RCC 7860 (cell line): ENCODE results near the gene TSPAN19.
A peak's percentile ranks its signal among the peaks of the same experiment; 100 is the strongest.
"Not testable (repeated sequence)": the region's sequence is repeated elsewhere in the genome, so short reads cannot be mapped to it uniquely, and the experiment has no call there.

Experiments
- DNase-seq: peaks from one replicate; pipeline ENCODE4 v3.0.0-alpha.2; 2015; ENCODE audit warnings: low spot score
- FAIRE-seq: peaks from 2 replicates; lab custom pipeline; 2012; peaks lifted over from hg19 to GRCh38; lab: Jason Lieb, UNC

TSPAN19 gene

GRCh38 chr12:85036234-85036707, at the start of gene TSPAN19, which contains the start of gene LRRIQ1:
TSS of gene TSPAN19 (minus strand) at chr12:85036277. CDS start at chr12:85029946, 6,331 bp downstream.
TSS of gene LRRIQ1 (plus strand) at chr12:85036351. CDS start at chr12:85038177, 1,826 bp downstream.
- peak; percentile 77 for DNase-seq
- no peak for FAIRE-seq

- DNase-seq: no peak
- FAIRE-seq: no peak
Measured at GRCh38 chr12:85085066-85085465, 49.0 kb upstream of the TSPAN19 start.

DNA sequence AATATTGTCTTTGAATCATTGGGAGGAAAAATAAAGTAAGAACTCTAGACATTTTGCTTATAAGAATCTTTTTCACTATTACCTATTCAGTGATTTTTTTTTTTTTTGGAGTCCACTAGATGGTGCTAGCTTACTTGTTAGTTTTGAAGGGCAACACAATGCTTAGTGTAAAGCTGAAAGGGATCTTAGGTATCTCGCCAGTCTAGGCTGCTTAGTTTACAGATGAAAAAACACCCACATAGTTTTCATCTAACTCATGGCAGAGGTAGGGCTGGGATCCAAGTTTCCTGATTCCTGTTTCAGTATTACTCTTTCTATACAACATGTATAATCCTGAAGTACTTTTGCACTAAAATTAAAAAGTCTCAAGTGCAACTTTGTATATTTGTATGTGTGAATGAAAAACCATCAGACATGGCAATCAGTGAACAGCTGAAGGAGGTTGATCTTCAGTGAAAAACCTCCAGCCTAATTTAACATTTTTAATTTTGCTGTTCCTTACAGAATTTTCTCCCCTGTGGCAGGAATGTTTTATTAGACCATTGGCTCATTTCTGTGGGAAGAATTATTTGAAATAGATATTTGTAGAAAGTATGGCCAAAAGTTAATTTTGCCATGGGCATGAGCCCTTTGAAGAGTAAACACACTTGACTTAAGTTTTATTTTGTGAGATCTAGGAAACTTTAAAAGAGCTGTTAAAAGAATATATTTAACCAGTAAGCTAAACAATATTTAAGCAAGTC, 40.8 kb upstream of the TSPAN19 start:
- FAIRE-seq: peak; percentile 79
- peak; percentile 59 for DNase-seq

GRCh38 chr12:85072826-85073225, 36.7 kb upstream of the TSPAN19 start:
- no peak for DNase-seq
- no peak for FAIRE-seq

GRCh38 chr12:85065837-85066482, 29.9 kb upstream of the TSPAN19 start:
- DNase-seq (no peak), FAIRE-seq (no peak)

DNA sequence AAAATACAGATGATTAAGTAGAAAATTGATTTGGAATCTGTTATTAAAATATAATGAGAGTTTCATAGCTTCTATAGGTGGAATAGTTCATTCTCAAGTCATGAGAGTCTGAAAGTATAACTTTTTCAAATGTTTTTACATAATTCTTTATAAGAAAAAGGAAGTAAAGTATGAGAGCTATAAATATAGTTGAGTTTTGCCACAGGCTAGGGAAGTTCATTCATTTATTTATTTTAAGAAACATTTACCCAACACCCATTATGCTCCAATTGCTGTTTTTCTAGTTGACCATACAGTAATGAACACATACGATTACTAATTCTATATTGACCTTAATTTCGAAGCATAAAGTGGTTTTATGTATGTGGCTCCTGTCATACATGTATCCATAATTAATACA, 24.8 kb upstream of the TSPAN19 start:
- DNase-seq: no peak
- FAIRE-seq: no peak

DNA sequence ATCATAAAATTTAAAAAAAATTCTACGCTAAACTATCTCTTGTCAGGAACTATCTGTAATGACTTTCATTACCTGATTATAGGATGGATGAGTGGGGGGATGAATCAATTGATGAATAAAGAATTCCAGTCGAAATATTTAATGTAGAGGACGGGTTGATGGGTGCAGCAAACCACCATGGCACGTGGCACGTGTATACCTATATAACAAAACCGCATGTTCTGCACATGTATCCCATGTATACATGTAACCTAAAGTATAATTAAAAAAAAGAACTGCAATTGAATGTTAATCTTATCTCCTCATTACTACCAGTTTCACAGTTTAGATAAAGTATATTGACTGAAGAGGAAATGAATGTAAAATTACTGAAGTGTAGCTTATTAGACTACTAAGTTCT, 23.5 kb upstream of the TSPAN19 start:
- DNase-seq (no peak), FAIRE-seq (no peak)

DNA sequence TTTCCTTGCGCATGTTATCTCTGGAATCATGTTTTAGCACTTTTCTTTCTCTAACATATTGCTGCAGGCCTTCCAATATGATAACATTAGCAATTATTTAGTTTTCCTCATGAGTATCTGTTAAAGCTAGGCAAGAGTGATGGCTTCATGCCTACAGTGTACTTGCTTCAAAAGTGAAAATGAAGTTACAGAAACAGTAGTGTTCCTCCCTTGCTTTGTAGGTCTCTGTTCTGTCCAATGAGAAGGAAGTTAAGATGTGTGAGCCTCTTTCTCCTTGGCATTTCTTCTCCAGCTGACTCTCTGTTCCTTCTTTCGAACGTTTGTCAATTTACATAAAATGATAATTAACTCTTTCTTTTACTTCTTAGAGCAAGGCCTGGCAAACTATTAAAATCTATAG, 22.3 kb upstream of the TSPAN19 start:
- FAIRE-seq: no peak

GRCh38 chr12:85057370-85057963, 21.4 kb upstream of the TSPAN19 start:
- FAIRE-seq (no peak), DNase-seq (peak; percentile 5)

More for the DNA sequence above, 22.3 kb upstream of the TSPAN19 start:
- no peak for DNase-seq

DNA sequence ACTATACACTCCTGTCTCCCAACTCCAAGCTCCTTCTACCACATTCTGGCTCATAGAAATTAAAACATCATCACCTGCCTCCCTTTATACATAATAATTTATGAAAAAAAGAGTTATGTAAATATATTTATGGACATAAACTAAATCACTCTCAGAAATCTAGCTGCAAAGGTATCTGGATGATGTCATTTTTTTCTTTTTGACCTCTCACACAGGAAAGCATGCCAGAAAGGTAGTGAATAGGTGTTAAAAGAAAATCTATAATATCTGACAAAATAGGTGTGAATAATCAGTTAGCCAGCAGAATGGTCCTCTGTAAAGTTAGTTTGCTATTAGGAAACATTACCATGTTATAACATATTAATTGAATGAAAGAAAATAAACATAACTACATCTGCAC, 7.8 kb upstream of the TSPAN19 start:
- FAIRE-seq (no peak), DNase-seq (no peak)

GRCh38 chr12:85041395-85041794, 5.3 kb upstream of the TSPAN19 start:
- FAIRE-seq (no peak), DNase-seq (no peak)

DNA sequence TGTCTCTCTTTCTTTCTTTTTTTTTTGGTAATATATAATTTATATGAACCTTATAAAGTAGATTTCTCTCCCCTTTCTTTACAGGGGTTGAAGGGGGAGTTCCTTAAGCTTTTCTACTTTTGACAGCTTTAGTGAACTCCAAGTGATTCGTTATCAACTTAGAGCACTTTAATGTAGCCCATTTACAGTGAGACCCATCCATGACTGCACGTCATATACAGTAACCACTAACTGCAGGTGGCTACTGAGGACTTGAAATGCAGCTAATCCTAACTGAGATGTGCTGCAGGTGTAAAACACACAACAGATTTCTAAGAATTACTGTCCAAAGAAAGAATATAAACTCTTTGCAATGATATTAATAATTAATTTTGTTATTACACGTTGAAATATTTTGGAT, 656 bp upstream of the TSPAN19 start:
- FAIRE-seq (no peak), DNase-seq (no peak)

- FAIRE-seq (peak; percentile 49), DNase-seq (peak; percentile 10)
Measured at GRCh38 chr12:85029456-85029855, 6.6 kb downstream of the TSPAN19 start.

GRCh38 chr12:85018098-85018497, 18.0 kb downstream of the TSPAN19 start:
- no peak for DNase-seq
- no peak for FAIRE-seq

- DNase-seq (no peak), FAIRE-seq (no peak)
Measured at GRCh38 chr12:85017618-85018017, 18.5 kb downstream of the TSPAN19 start.

GRCh38 chr12:85017133-85017532, 18.9 kb downstream of the TSPAN19 start:
- FAIRE-seq (no peak), DNase-seq (no peak)

- peak; percentile 63 for FAIRE-seq
- DNase-seq: peak; percentile 69
Measured at GRCh38 chr12:85016413-85016812, 19.7 kb downstream of the TSPAN19 start.

DNA sequence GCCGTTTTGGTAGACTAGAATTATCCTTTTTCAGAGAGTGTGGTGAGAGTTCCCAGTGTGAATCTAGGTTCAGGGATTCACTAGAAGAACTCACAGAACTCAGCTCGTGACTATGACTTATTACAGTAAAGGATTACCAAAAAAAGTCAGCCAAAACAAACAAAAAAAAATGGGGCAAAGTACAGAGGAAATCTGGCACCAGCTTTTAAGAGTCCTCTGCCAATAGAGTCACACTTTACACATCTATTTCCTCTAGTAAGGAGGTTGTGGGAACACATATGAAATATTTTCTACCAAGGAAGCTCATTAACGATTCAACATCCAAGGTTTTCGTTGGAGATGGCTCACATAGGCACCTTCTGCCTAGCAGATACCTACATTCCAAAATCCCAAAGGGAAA, 28.2 kb downstream of the TSPAN19 start:
- FAIRE-seq (no peak), DNase-seq (no peak)

- no peak for DNase-seq
- FAIRE-seq: no peak
Measured at GRCh38 chr12:85006206-85006605, 29.9 kb downstream of the TSPAN19 start.

DNA sequence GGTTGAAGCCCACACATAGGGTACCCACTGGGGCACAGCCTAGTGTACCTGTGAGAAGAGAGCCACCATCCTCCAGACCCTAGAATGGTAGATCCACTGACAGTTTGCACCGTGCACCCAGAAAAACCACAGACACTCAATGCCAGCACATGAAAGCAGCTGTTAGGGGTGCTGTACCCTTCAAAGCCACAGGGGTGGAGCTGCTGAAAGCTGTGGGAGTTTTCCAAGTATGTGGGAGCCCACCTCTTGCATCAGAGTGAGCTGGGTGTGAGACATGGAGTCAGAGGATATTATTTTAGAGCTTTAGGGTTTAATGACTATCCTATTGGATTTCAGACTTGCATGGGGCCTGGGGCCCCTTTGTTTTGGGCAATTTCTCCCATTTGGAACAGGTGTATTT, 30.5 kb downstream of the TSPAN19 start:
- DNase-seq (no peak), FAIRE-seq (no peak)

DNA sequence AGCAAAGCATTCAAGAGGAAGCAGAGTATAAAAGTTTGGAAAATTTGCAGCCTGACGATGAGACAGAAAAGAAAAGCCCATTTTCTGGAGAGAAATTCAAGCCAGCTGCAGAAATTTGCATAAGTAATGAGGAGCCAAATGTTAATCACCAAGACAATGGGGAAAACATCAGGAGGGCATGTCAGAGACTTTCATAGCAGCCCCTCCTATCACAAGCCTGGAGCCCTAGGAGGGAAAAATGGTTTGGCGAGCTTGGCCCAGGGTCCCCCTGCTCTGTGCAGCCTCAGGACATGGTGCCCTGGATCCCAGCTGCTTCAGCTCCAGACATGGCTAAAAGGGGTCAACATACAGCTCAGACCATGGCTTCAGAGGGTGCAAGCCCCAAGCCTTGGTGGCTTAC, 31.0 kb downstream of the TSPAN19 start:
- DNase-seq, FAIRE-seq: not testable (repeated sequence)

- DNase-seq (no peak), FAIRE-seq (no peak)
Measured at GRCh38 chr12:85004204-85004603, 31.9 kb downstream of the TSPAN19 start.
